Measurements from ENCODE around the gene ABCA2.

- TF ChIP-seq CTCF (IDR thresholded peaks at IDR 0.05) (no peak), POLR2A (IDR thresholded peaks at IDR 0.05) (no peak)
Measured at GRCh38 chr9:137009938-137010732, 17.9 kb downstream of the ABCA2 start.
